ENCODE measurements around the gene OPN1MW3.
"Not testable (repeated sequence)": the region's sequence is repeated elsewhere in the genome, so short reads cannot be mapped to it uniquely, and the experiment has no call there.

- TF ChIP-seq, protein P1, sequence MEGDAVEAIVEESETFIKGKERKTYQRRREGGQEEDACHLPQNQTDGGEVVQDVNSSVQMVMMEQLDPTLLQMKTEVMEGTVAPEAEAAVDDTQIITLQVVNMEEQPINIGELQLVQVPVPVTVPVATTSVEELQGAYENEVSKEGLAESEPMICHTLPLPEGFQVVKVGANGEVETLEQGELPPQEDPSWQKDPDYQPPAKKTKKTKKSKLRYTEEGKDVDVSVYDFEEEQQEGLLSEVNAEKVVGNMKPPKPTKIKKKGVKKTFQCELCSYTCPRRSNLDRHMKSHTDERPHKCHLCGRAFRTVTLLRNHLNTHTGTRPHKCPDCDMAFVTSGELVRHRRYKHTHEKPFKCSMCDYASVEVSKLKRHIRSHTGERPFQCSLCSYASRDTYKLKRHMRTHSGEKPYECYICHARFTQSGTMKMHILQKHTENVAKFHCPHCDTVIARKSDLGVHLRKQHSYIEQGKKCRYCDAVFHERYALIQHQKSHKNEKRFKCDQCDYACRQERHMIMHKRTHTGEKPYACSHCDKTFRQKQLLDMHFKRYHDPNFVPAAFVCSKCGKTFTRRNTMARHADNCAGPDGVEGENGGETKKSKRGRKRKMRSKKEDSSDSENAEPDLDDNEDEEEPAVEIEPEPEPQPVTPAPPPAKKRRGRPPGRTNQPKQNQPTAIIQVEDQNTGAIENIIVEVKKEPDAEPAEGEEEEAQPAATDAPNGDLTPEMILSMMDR (IDR thresholded peaks at IDR 0.05) = not testable (repeated sequence)
- not testable (repeated sequence) for TF ChIP-seq POLR2A (IDR thresholded peaks at IDR 0.05)
These were observed 29.0 kb downstream of the OPN1MW3 start for GRCh38 chrX:154286406-154286805.

Measured in upper lobe of left lung (tissue), 4 donors.